HG03520 (cell line): ENCODE measurements around the gene GALNT18.

Source experiments
- ATAC-seq: cut with Tn5 transposase; IDR thresholded peaks from one replicate; pipeline ENCODE4 v1.9.1; 2021; ENCODE audit warnings: mild to moderate bottlenecking, moderate library complexity; ENCODE audit not compliant: unreplicated experiment

GALNT18 gene

DNA sequence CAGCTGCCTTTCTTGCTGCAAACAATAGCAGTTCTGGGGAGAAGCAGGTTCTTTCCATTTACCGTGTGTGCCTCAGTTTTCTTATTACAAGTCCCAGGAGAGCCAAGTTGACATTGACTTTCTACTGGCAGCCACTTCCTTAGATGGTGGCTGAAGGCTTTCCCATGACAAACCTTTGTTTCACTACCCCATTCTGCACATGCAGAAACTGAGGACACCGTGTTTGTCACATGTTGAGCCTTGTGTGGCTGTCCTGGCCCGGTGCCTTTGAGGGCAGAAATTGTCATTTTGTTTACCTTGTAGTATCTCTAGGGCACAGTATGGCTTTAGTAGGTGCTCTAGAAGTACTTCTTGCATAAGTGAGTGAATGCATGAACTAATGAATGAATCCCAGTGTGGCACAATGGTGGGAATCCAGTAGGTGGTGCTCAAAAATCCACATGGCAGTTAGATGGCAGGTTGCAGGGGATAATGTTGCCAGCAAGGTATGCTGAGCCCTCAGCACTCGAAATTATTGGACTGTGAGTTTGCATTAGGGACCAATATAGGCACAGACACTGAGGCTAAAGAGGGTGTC, 370.3 kb downstream of the GALNT18 start:
- ATAC-seq, result no peak

DNA sequence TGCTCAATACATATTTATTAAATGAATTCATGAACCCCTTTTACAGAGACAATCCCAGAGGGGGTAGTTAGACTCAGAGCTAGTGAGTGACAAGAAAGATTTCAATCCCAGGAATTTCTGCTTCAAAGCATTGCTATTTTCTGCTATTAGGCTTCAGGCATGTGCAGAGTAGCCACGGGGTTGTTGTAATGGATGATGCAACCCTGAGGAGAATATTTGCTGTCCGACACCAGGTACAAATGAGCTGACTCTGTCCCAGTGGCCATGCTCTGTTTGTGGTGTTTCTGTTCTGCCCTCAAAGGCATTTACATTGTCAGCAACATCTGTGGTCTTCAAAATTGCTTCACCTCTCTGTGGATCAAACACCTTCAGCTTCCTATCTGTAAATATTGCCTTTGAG, 371.3 kb downstream of the GALNT18 start:
- ATAC-seq, result no peak

DNA sequence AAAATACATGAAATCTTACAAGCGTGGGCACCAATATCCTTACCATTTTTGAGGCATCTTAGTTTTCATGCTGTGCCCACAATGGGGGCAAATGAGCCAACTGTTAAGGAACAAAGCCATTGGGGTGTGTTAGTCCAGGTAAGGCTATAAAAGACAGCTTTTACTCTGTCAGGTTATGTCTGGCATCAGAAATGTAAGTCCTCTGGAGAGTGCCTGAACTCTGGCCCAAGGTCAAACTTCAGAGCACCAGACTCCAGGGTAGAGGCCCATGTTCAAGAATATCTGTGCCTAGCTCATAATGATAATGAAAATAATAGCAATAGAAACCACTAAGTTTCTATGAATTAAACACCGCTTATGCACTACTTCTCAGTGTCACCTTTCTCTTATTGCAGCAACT, 374.2 kb downstream of the GALNT18 start:
- ATAC-seq, result no peak

DNA sequence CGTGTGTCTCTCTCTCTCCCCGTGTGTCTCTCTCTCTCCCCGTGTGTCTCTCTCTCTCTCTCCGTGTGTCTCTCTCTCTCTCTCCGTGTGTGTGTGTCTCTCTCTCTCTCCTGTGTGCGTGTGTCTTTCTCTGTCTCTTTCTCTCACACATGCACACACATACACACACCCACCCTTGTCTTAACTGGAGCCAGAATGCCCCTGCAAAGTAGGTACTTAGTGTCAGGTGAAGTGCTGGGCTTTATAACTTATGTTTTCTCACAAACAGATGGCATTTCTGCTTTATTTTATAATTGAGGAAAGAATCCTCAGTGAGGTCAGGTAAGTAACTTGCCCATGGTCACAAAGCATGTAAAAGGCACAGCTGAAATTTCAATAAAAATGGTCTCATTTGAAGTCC, 374.7 kb downstream of the GALNT18 start:
- no peak for ATAC-seq

DNA sequence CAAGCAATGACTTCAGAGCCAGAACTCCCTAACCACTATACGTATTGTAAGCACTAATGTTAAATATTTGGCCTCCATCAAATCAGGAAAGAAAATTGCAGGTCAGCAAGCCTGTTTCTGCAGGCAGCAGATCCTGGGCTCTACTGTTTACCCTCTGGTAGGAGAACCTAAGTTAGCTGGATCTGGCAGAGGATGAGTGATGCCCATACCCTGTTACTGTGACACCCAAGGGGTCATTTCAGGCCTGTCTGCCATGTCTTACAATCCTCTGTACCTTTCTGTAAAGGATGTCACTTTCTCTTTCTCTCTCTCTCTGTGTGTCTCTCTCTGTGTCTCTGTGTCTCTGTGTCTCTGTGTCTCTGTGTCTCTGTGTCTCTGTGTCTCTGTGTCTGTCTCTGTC, 375.6 kb downstream of the GALNT18 start:
- ATAC-seq, result no peak

DNA sequence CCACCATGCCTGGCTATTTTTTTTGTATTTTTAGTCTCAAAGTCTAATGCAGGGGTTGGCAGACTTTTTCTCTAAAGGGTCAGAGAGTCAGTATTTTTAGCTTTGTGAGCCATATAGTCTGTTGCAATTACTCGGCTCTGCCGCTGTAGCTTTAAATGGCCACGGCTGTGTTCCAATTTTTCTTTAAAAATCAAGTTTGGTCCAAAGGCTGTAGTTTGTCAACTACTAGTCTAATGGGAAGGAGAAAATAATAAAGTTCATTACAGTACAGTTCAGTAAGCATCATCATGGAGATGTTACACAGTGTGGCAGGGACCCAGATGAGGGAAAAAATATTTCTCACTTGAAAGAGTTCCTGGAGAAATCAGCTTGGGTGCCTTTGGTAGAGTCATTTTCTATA, 376.4 kb downstream of the GALNT18 start:
- no peak for ATAC-seq

GRCh38 chr11:11244470-11245080, 377.2 kb downstream of the GALNT18 start:
- no peak for ATAC-seq

- ATAC-seq, result peak; percentile 45
These were observed 378.0 kb downstream of the GALNT18 start for GRCh38 chr11:11243590-11244469.

- ATAC-seq, result no peak
These were observed 378.6 kb downstream of the GALNT18 start for GRCh38 chr11:11243209-11243589.

DNA sequence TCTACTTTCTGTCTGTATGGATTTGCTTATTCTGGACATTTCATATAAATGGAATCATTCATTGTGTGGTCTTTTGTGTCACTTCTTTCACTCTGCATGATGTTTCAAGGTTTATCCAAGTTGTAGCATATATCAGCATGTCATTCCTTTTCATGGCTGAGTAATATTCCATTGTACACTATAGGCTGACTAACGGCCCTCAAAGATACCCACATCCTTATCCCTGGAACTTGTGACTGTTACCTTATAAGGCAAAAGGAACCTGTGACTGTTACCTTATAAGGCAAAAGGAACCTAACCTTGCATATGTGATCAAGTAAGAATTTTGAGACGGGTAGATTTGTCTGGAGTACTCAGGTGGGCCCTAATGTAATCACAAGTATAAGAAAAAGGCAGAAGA, 380.5 kb downstream of the GALNT18 start:
- ATAC-seq, result no peak

GRCh38 chr11:11239959-11240358, 381.8 kb downstream of the GALNT18 start:
- ATAC-seq, result no peak

DNA sequence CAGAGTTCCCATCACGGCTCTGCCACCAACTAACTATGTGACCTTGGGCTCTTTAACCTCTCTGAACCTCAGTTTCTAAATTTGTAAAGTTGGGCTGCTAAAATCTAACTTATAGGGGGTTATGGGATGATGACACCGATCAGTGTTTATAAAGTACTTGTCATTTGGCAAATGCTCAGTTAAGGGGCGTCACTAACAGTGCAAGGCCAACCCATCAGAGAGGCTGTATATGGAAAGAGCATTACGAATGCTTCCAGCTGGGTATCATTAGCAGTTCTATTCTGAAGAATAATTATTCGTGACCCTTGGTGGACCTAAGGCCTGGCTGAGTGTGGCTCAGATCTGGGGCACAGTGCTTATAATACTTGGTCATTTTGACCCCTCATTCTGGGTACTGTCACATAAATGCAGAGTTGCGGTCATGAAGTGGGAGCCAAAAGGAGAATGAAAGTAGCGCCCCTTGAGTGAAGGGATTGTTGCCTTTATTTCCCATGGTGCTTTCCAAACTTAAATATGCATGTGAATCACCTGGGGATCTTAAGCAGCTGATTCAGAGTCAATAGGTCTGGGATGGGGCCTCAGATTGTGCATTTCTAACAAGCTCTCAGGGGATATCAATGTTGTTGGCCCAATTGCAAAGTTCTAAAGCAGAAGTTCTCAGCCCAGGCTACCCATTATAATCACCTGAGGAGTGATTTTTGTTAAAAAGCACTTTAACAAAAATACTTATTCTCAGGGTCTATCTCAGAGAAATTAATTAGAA, 384.6 kb downstream of the GALNT18 start:
- ATAC-seq, result no peak

DNA sequence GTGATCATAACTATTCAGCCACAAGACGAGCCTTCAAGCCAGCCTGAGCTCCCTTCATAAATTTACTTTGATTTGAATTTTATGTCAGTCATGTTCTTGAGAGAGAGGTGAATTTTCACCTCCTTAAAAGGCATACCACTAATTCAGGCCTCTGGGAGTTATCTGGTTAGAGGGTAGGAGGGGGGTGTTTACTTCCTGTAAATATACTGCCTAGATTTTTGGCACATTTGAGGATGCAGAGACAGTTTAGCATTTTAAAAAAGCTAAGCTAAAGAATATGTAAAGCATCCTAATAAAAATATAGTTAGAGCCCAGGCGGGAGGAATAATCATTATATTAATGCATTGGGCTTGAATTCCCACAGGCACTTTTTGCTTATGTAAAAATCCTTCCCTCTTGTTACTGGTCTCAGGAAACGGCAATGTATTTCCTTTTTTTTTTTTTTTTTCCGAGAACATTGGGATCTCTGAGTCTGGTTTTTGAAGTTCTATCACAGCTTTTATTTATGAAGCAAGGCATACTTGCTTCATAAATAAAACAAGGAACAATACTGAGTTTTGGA, 385.2 kb downstream of the GALNT18 start:
- no peak for ATAC-seq

DNA sequence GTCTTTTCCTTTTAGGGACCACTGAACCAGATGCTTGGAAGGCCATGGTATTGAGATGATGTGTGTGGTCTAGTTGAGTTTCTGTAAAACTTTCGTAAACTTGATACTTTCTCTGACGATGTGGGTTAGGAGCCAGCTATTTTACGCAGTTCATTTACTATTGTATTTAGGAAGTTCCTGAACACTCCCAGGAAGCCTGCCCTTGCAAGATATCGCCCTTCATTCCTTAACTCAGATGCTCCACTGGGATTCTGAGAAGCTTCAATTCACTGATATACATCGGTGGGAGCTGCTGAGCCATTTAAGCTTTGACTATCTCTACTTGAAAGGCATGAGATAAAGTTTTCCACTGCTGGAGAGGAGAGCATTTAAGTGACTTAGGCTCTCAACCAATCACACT, 390.0 kb downstream of the GALNT18 start:
- ATAC-seq, result no peak

DNA sequence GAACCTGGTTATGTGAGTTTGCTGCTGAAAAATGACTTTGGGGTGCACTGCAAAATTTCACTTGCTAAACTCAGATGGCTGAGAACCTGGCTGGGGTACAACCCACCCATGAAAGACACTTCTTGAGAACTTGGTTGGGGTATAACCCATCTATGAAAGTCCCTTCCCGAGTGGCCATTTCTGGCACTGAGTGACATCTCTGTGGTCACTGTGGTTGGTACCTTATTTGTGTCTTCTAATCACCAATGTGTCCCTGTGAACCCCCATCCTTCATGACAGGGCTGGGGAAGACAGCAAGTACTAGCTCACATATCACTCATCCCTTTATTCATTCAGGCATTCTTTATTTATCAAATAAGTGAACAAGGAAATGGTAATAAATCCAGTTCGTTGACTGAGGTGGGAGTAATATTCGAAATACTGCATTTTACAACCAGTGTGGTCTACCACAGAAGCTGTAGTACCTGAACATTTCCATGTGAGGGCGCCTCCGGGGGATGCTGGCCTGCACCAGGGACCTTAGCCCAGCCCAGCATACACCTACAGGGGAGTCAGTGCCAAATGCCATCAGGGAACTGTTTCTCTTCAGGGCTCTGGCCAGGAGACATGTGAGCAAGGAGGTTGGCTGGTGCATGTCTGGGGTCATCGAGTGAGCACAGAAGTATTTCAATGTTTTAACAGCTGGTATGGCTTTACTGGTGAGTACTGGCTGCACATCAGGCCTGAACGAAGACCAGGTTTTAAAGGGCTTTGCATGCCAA, 390.8 kb downstream of the GALNT18 start:
- ATAC-seq, result peak; percentile 46

- no peak for ATAC-seq
These were observed 391.7 kb downstream of the GALNT18 start for GRCh38 chr11:11230087-11230486.

- ATAC-seq, result no peak
These were observed 392.2 kb downstream of the GALNT18 start for GRCh38 chr11:11229647-11230046.

DNA sequence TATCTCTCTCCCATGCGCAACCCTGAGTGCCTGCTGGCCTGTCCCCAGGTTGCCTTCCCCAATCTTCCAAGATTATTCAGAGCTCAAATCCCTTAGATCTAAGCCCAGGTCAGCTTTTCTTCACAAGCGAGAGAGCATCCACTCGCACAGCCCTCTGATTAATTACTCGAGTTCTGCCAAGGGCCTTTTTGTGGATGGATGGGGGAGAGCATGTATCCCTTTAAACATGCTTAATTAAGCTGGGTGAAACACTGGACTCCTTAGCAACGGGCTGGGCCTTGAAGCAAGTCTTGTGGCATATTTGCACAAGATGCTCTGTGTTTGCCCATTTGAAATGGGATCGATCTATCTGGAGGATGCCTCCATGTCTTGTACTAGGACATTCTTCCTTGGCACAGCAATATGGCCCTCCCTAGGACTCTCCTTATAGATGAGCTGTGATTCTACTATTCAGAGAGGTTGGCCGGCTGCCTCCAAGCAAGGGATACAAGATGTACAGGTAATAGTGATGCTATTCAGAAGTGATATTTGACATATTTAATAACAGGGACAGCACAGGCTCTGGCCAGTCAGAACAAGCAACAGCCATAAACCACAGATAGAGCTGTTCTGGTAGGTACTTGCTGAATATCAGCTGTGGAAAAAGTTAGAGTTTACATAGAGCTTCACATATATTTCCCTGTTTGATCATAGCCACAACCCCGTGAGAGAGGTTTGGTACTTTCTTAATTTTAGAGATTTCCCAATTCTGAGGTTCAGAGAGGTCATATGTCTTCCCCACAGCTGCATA, 394.3 kb downstream of the GALNT18 start:
- no peak for ATAC-seq
